Stimulated activated CD4-positive, alpha-beta T cell treated with anti-CD3 and anti-CD28 coated beads, Interleukin-1b, Interleukin-23, amount 100 ng/mL, for 48 hours (primary cell): ENCODE results near the gene CLDN6.
"Not testable (repeated sequence)": the region's sequence is repeated elsewhere in the genome, so short reads cannot be mapped to it uniquely, and the experiment has no call there.

ENCODE experiments used
- DNase-seq: peaks from one replicate; pipeline ENCODE4 v3.0.0-alpha.2; 2020

CLDN6 gene, protein sequence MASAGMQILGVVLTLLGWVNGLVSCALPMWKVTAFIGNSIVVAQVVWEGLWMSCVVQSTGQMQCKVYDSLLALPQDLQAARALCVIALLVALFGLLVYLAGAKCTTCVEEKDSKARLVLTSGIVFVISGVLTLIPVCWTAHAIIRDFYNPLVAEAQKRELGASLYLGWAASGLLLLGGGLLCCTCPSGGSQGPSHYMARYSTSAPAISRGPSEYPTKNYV

DNA sequence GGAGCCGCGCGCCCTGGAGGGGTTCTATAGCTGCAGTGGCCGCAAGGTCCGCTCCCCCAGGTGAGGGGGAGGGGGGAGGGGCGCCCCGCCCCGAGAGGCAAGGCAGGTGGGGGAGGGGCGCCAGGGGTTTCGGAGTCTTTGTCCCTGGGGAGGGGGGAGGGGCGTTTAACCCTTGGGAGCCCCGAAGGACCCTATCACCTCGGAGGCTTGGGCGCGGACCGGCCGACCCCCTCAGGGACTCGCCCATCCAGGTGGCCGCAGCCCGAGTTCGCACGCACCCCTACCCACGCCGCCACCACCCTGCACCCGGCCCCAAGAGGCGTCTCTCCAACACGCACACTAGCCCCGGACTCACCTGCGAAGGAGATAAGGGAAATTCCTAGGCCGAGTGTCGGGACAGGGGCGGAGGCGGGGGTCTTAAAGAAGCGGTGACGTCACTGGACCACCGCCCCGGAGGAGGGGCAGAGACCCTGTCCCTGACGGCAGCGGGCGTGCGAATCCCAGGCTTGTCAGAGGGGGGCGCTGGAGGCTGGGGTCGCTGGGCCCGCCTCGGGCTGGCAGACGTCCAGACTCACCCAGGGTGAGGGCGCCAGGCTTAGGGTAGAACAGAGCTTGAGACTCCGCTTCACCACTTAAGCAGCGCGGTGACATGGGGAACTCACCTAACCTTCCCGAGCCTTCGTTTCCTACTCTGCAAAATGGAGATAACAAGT is at the start of gene CLDN6:
Gene CLDN6, minus strand, starts transcription at position 390 of the 713 bp plus-strand sequence. CDS start 2,162 bp downstream, outside the sequence.
- peak; percentile 52 for DNase-seq

- no peak for DNase-seq
Observed at GRCh38 chr16:3066440-3066748, 48.4 kb upstream of the CLDN6 start.

DNA sequence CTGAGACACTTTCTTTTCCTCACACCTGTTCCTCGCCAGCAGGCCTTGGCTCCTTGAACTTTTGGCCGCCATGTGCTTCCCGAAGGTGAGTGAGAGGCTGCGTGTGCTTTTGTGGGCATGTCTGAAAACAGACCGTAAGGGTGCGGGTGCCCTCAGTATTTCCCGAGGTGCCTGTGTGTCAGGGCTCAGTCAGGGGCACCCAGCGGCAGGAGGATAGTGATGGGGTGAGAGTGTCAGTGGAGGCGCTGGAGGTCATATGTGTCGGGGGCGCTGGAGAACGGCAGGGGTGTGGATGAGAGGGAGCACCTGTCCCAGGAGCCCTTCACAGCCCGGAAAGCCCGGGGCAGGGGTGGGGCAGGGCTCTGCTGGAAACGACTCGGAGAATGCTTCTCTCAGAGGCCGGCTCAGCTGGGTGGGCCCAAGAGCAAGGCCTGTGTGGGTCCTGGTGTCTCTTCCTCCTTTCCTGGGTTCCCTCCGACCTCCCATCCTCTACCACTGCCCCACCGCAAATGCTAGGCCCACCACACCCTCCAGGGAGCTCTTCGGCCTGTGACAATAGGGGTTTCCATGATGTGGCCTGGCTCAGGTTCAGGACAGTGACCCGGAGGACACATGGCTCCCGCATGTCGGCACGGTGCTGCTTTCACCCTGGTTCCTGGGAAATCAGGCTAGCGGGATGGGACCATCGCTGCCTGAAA is 47.9 kb upstream of the CLDN6 start:
- DNase-seq = no peak

DNA sequence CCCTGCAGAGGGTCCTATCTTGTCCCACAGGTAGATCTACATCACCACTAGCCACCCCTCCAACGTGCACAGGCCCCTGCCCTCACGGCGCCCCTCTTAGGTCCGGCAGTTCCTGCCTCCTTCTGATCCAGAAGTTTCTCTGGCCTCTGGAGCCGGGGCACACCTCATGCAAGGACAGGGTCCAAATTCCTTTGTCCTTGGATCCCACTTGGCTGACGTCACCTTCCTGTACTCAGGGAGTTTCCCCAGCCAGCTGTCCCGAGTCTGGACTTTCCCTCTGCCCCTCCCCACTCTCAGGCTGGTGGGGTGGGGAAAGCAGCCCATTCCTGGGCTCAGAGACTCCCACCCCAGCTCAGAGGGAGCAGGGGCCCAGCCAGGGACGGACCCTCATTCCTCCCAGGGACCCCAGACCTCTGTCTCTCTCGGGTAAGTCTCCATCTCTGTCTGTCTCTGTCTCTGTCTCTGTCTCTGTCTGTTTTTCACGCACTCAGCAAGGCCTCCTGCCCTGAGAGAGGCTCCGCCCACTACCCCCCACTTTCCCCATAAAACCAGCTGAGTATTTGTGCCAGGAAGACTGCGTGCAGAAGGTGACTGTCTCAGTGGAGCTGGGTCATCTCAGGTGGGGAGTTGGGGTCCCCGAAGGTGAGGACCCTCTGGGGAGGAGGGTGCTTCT is 47.2 kb upstream of the CLDN6 start, which contains the start of gene IL32:
Gene IL32, plus strand, starts transcription at position 572 of the 673 bp plus-strand sequence. CDS start 172 bp downstream, outside the sequence.
- peak; percentile 74 for DNase-seq

DNA sequence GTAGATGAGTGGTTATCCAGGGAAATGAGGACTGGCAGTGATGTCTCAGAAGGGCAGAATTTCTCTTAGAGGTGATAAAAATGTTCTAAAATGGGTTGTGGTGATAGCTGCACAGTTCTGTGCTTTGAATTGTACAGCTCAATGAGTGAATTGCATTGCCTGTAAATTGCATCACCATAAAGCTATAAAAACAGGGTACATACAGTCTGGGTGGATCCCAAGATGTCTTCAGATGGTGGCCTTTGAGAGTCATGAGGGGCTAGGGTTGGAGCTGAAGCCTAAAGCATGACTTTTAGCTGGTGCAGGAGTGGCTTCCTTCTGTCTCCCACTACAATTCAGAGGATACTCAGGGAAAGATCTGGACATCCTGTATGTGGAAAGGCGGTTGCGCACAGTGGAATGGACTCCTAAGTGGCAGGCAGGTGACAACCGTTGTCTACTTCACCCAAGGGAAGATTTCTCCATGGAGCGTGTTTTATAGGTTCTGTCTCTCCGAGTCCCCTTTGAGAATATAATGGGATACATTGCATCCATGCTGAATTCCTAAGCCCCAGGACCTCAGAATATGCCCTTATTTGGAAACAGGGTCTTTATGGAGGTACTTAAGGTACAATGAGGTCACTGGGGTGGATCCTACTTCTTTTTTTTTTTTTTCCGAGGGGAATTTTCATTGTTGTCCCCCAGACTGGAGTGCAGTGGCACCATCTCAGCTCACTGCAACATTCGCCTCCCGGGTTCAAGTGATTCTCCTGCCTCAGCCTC is 45.8 kb upstream of the CLDN6 start:
- no peak for DNase-seq

GRCh38 chr16:3062553-3062952 is 44.6 kb upstream of the CLDN6 start:
- DNase-seq = no peak

DNA sequence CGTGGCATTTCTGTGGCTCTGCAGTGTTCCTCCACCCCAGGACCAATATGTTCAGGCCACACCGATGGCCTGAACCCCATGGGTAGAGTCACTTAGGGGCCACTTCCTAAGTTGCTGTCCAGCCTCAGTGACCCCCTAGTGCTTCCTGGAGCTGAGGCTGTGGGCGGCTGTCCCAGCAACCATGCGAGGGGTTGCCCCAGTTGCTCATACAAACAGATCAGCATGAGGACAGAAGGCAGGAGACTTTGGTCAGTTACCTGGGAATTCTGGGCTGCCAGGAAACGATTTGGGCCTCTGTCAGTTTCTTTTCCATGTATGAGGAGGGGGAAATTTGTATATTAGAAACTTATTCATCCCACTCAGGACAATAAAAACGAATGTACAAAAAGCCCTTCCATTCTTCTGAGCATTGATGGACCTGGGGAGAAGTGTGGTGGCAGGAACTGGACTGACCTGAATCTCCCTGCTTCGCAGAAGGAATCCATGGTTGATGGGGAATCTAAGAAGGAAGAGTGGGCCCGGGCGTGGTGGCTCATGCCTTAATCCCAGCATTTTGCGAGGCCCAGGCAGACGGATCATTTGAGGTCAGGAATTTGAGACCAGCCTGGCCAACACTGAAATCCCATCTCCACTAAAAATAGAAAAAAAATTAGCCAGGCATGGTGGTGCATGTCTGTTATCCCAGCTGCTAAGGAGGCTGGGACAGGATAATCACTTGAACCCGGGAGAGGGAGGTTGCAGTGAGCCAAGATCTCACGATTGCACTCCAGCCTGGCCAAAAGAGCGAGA is 42.5 kb upstream of the CLDN6 start:
- DNase-seq = no peak

DNA sequence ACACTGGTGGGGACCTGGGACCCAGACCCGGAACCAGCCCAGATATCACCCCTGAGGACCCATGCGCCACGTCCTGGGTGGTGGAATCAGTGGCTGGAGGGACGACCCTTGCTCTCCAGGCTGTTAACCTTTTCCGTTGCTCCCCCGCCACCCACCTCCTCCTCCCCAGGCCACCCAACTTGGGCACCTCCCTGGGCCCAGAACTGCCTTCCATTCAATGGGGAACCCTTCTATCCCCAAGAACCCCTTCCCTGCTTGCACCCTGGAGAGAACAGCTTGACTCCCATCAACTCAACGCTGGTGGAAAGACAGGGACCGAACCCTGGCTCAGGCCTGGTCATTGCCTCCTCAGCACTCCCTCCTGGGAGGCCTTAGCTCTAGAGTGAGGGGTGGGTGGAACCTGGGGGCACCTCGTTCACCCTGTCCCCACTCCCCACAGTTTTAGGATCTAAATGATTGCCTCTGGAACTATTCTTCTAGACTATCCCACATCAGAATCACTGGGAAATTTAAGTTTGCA is 41.8 kb upstream of the CLDN6 start:
- DNase-seq = no peak

DNA sequence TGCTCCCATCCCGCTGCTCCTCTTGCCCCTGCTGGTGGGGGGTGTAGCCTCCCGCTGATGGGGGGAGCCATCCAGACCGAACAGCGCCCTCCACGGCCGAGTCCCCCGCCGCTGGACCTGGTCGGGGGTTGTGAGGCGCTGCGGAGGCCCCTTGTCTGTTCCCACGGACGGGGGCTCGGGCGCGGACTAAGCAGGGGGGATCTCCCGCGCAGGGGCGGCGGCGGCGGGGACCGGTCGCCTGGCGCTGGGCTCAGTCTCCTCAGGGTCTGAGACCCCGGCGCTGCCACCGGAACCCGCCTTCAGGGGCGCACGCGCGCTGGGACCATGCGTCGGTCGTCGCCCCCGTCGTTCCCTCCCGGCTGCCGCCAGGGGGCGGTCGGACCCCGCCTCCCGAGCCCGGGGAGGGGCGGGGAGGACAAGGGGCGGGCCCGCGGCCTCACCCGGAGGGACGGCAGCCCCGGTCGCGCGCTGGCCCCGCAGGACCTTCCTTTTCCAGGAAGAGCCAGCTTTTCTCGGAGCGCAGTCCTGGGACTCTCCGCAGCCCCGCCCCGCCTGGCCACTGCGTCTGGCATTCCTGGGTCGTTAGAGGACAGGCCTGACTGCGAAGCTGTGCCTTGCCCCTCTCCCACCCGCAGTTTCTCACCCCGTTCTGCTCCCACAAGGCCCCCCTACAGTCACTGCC is 41.2 kb upstream of the CLDN6 start:
- DNase-seq = peak; percentile 84

DNA sequence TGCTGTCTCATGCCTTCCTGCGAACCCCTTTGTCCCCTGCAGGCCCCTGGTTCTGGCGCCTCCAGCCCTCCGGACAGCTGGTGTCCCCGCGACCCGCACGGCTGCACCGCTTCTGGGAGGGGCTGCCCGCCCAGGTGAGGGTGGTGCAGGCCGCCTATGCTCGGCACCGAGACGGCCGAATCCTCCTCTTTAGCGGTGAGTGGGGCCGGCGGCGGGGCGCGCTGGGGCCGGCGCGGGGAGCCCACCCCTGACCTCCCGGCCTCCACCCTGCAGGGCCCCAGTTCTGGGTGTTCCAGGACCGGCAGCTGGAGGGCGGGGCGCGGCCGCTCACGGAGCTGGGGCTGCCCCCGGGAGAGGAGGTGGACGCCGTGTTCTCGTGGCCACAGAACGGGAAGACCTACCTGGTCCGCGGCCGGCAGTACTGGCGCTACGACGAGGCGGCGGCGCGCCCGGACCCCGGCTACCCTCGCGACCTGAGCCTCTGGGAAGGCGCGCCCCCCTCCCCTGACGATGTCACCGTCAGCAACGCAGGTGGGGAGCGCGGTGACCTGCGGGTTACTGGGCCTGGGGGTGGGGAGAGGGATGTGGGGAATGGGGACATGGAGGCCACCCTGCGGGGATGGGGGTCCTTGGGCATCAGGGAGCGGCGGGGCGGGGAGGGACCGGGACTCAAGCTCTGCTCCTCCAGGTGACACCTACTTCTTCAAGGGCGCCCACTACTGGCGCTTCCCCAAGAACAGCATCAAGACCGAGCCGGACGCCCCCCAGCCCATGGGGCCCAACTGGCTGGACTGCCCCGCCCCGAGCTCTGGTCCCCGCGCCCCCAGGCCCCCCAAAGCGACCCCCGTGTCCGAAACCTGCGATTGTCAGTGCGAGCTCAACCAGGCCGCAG is 40.4 kb upstream of the CLDN6 start:
- DNase-seq = peak; percentile 37

DNA sequence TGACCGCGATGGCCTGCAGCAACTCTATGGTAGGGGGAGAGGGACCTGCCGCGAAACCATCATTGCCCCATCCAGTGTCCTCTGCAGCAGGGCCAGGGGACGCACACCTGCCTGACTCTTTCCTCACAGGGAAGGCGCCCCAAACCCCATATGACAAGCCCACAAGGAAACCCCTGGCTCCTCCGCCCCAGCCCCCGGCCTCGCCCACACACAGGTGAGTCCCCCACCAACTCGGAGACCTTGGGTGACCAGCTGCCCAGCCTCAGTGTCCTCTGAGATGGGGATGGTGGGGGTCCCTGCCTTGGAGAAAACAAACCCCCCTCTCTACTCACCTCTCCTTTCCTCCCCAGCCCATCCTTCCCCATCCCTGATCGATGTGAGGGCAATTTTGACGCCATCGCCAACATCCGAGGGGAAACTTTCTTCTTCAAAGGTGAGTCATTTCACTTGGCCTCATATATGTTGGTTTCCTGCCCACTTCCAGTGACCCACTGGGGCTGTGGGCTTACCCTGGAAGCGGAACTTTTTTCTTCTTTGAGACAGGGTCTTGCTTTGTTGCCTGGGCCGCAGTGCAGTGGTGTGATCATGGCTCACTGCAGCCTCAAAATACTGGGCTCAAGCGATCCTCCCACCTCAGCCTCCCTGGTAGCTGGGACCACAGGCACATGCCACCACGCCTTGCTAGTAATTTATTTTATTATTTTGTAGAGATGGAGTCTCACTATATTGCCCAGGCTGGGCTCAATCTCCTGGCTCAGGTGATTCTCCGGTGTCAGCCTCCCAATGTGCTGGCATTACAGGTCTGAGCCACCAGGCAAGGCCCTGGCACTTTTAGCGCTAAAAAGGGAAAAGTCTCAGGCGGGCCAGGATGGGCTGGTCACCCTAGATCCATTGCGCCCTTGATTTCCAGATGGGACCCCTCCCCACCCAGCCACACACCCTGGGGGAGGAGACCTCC is 39.5 kb upstream of the CLDN6 start:
- no peak for DNase-seq

DNA sequence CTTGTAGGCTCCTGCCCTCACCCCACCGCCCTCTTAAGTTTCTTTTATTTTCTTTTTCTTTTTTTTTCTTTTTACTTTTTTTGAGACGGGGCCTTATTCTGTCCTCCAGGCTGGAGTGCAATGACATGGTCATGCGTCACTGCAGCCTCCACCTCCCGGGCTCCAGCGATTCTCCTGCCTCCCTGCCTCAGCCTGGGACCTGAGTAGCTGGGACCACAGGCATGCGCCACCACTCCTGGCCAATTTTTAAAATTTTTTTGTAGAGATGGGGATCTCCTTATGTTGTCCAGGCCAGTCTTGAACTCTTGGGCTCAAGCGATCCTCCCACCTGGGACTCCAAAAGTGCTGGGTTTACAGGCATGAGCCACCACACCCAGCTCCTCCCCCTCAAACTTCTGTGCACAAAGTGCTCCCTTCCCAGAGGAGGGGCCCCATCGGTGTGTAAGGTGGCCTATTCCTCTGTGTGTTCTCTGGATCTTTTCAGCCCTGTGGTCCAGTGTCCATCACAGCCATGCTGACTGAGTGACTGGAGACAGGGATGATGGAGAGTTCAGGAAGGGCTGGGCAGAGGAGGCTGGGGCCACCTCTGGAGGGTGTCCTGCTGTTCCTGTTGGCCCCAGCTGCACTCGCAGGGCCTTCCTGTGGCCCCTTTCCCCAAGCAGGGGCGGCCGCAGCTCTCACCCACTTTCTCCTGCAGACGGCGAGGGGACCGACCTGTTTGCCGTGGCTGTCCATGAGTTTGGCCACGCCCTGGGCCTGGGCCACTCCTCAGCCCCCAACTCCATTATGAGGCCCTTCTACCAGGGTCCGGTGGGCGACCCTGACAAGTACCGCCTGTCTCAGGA is 38.6 kb upstream of the CLDN6 start:
- no peak for DNase-seq

DNA sequence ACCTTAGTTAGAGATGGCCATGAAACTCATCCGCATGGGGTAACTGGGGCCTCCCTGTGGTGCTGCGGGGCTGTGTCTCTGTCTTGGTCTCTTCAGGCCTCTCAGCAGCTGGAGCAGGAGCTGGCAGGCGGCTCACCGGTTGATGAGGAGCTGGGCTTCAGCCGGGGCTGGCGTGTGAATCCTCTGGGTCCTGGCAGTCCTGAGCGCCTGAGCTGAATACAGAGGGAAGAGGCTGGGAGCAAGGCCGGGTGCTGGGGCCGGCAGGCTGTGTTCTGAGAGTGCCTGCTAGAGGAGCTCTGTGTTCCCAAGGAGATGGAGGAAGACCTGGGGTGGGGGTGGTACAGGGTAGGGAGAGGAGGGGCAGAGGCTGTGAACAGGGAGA is 37.7 kb upstream of the CLDN6 start:
- DNase-seq = not testable (repeated sequence)

- no peak for DNase-seq
Observed at GRCh38 chr16:3054965-3055733, 37.2 kb upstream of the CLDN6 start.

GRCh38 chr16:3053330-3053710 is 35.3 kb upstream of the CLDN6 start:
- not testable (repeated sequence) for DNase-seq

- DNase-seq = not testable (repeated sequence)
Observed at GRCh38 chr16:3052571-3053329, 34.8 kb upstream of the CLDN6 start.
